Endodermal cell (in vitro differentiated cells): Measurements from ENCODE around the gene AIRE. TPM values are rescaled to one million over a fixed set of nuclear protein-coding genes. Genes with fewer than 3 reads are reported as not detected.
A peak's percentile ranks its signal among the peaks of the same experiment; 100 is the strongest.

Experiments
- DNase-seq: peaks from one replicate; pipeline ENCODE4 v3.0.0-alpha.2; 2017
- H3K27ac ChIP-seq: 2 replicates; pipeline ENCODE4 v1.5.1; 2013; ENCODE audit warnings: mild to moderate bottlenecking, low read depth, low read length, moderate library complexity
- H3K27me3 ChIP-seq: 2 replicates; pipeline ENCODE4 v1.6.1; 2013; ENCODE audit warnings: mild to moderate bottlenecking, low read length, moderate library complexity; ENCODE audit not compliant: insufficient read depth, control insufficient read depth, poor library complexity, severe bottlenecking
- H3K36me3 ChIP-seq: 2 replicates; pipeline ENCODE4 v1.7.0; 2013; ENCODE audit warnings: mild to moderate bottlenecking, low read length, moderate library complexity; ENCODE audit not compliant: control insufficient read depth, insufficient read depth
- H3K4me1 ChIP-seq: one replicate; pipeline ENCODE4 v1.7.0; 2013; ENCODE audit warnings: low read length; ENCODE audit not compliant: control insufficient read depth, insufficient read depth
- H3K4me3 ChIP-seq: 2 replicates; pipeline ENCODE4 v1.5.1; 2013; ENCODE audit warnings: mild to moderate bottlenecking, low read length, moderate library complexity
- H3K9ac ChIP-seq: 2 replicates; pipeline ENCODE4 v1.6.1; 2013; ENCODE audit warnings: mild to moderate bottlenecking, low read length, moderate library complexity; ENCODE audit not compliant: poor library complexity, severe bottlenecking; ENCODE audit errors: extremely low read depth
- H3K9me3 ChIP-seq: 2 replicates; pipeline ENCODE4 v1.6.1; 2013; ENCODE audit warnings: mild to moderate bottlenecking, low read length, moderate library complexity; ENCODE audit not compliant: control insufficient read depth
- H3K27ac Mint-ChIP-seq: 2 replicates; pipeline ENCODE4 v1.8.0; 2020; ENCODE audit warnings: mixed read lengths
- H3K27me3 Mint-ChIP-seq: 2 replicates; pipeline ENCODE4 v1.8.0; 2021; ENCODE audit warnings: mild to moderate bottlenecking, mixed read lengths; ENCODE audit not compliant: insufficient read depth
- H3K36me3 Mint-ChIP-seq: 2 replicates; pipeline ENCODE4 v1.8.0; 2020; ENCODE audit warnings: low read depth, mixed read lengths
- H3K4me1 Mint-ChIP-seq: 2 replicates; pipeline ENCODE4 v1.8.0; 2020; ENCODE audit warnings: mixed read lengths
- H3K4me3 Mint-ChIP-seq: 2 replicates; pipeline ENCODE4 v1.8.0; 2020; ENCODE audit warnings: mild to moderate bottlenecking, moderate library complexity, mixed read lengths
- H3K9me3 Mint-ChIP-seq: 2 replicates; pipeline ENCODE4 v1.8.0; 2020; ENCODE audit warnings: mild to moderate bottlenecking, mixed read lengths
- WGBS, 2 experiments: methylation state at CpG; one replicate each; pipeline versions ENCODE4 v1.1.5 to v1.1.7; 2013; ENCODE audit warnings: missing lambda C conversion rate in 2 of 2, mixed read lengths in 1 of 2; ENCODE audit not compliant: insufficient coverage in 1 of 2, insufficient read length in 1 of 2; 5-methylcytosine and 5-hydroxymethylcytosine counted together
- total RNA-seq, 2 donors: library from RNA; stranded (reverse); fragmentation: NEBNext Ultra II Directional in 1 of 2; extraction: Animal tissue kit (Norgen Biotek cat#: 25700) in 1 of 2; gene quantifications; 2 replicates in 1 of 2; 3 replicates in 1 of 2; pipeline ENCODE4 v1.2.1, GENCODE V29; 2021
- TF ChIP-seq, protein P1 (sequence below): fragments of 200-600 bp; sonication (generic); conservative IDR thresholded peaks from 2 replicates; pipeline ENCODE4 v1.5.0; 2021; ENCODE audit warnings: antibody characterized with exemption, mild to moderate bottlenecking

AIRE gene
- total RNA-seq, 2 donors from 2014 or later = 1.2 to 2.7 TPM

DNA sequence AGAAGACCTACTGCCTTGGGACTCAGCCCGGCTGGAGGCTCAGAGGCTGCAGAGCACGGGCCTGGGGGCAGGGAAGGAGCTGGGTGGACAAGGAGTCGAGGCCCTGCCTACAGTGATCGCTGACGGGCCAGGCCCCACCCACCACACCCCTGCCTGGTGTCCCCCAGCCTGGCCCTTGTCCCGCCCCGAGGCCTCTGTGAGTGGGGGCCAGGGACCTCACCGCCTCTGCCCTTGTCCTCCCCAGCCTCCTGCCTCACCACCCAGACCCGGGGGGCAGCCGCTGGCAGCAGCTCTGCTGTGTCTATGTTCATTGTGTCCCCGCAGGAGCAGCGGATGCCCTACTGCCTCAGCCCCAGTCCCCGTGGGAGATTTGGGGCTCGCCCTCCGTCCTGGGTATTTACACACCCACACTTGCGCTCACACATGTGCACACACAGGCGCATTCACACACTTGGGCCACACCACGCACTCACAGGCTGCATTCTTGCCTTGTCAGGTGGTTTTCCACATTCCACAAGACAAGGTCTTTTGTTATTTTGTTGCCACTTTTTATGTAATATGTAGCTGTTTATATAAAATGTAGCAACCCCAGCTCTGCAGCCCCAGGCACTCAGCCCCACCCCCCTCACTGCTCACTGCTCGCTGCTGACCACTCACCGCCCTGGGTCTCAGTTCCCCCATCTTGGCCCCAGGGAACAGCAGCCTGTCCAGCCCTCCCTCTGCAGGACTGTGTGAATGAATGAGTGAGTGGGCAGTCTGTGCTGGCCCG, 21.4 kb downstream of the AIRE start:
- Histone ChIP-seq H3K36me3 (peaks cover 53% of the 10 kb centered on the region), H3K4me3 (no peak overlapping the region), H3K9ac (no peak overlapping the region), H3K27ac (peak overlapping the region; percentile 44), H3K4me1 (peaks cover 10% of the 10 kb centered on the region), H3K9me3 (no peaks in the 10 kb centered on the region), H3K27me3 (no peaks in the 10 kb centered on the region)
- H3K4me1 Mint-ChIP-seq = peaks cover 17% of the 10 kb centered on the region
- H3K4me3 Mint-ChIP-seq = no peak overlapping the region
- no peaks in the 10 kb centered on the region for H3K9me3 Mint-ChIP-seq
- H3K36me3 Mint-ChIP-seq = peaks cover 24% of the 10 kb centered on the region
- 92 to 98% methylated on average over 8 to 21 of the region's 21 CpGs for WGBS, 2 experiments
- TF ChIP-seq, protein P1, sequence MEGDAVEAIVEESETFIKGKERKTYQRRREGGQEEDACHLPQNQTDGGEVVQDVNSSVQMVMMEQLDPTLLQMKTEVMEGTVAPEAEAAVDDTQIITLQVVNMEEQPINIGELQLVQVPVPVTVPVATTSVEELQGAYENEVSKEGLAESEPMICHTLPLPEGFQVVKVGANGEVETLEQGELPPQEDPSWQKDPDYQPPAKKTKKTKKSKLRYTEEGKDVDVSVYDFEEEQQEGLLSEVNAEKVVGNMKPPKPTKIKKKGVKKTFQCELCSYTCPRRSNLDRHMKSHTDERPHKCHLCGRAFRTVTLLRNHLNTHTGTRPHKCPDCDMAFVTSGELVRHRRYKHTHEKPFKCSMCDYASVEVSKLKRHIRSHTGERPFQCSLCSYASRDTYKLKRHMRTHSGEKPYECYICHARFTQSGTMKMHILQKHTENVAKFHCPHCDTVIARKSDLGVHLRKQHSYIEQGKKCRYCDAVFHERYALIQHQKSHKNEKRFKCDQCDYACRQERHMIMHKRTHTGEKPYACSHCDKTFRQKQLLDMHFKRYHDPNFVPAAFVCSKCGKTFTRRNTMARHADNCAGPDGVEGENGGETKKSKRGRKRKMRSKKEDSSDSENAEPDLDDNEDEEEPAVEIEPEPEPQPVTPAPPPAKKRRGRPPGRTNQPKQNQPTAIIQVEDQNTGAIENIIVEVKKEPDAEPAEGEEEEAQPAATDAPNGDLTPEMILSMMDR = no peak
- no peaks in the 10 kb centered on the region for H3K27me3 Mint-ChIP-seq
- peak overlapping the region; percentile 61 for H3K27ac Mint-ChIP-seq
- no peak for DNase-seq

DNA sequence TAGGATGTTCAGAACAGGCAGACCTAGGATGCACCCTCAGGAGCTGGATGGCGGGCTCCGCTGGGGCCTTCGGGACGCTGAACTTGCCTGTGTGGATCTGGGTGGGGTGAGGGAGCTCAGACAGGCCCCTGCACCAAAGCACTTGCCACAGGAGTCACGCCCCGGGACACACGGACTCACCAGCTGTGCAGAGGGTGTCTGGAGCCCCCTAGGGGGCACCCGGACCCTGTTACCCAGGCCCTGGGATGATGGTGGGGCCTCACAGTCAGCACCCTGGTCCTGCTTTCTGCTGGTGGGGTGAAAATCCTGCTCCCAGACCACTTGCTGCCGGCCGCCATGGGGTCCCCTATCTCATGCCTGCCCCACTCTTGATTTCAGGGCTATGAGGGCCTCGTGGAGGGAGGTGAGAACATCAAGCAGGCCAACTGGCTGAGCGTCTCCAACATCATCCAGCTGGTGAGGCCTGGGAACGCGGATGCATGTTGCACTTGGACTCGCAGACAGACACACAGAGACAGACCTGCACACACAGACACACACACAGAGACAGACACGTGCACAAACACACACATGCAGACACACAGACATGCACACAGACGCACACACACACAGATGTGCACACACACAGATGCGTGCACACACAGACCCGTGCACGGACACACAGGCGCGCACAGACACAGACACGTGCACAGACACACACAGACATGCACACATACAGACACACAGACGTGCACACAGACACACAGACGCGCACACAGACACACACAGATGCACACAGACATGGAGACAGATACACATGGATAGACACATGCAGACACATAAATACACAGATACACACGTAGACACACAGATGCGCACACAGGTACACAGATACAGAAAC, 25.2 kb downstream of the AIRE start:
- H3K4me3 Mint-ChIP-seq = no peak overlapping the region
- WGBS, 2 experiments = 92 to 96% methylated on average over 25 to 28 of the region's 28 CpGs
- no peak overlapping the region for H3K9ac ChIP-seq

DNA sequence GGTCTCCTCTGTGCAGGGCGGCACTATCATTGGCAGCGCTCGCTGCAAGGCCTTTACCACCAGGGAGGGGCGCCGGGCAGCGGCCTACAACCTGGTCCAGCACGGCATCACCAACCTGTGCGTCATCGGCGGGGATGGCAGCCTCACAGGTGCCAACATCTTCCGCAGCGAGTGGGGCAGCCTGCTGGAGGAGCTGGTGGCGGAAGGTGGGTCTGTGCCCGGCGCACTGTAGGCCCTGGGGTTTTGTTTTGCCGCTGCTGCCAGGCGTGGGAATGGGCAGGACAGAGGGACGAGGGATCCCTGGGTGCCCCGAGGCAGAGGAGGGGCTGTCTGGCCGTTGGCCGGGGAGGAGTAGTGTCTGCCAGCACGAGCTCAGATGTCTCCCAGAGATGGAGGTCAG, 26.4 kb downstream of the AIRE start:
- no peaks in the 10 kb centered on the region for H3K27me3 Mint-ChIP-seq
- no peak overlapping the region for H3K4me3 Mint-ChIP-seq
- H3K9me3 ChIP-seq = no peaks in the 10 kb centered on the region
- TF ChIP-seq, protein P1 = no peak
- H3K9ac ChIP-seq = no peak overlapping the region
- no peak overlapping the region for H3K4me3 ChIP-seq
- peaks cover 53% of the 10 kb centered on the region for H3K36me3 ChIP-seq
- no peak for DNase-seq
- H3K27ac ChIP-seq = no peak overlapping the region
- no peak overlapping the region for H3K27ac Mint-ChIP-seq
- peaks cover 28% of the 10 kb centered on the region for H3K36me3 Mint-ChIP-seq
- H3K27me3 ChIP-seq = no peaks in the 10 kb centered on the region
- no peaks in the 10 kb centered on the region for H3K9me3 Mint-ChIP-seq
- no peaks in the 10 kb centered on the region for H3K4me1 Mint-ChIP-seq
- WGBS, 2 experiments = 96 to 98% methylated on average over 8 to 22 of the region's 22 CpGs
- no peaks in the 10 kb centered on the region for H3K4me1 ChIP-seq

More for the DNA sequence above, 25.2 kb downstream of the AIRE start:
- Mint-ChIP-seq H3K36me3 (peaks cover 27% of the 10 kb centered on the region), H3K27me3 (no peaks in the 10 kb centered on the region), H3K9me3 (no peaks in the 10 kb centered on the region), H3K27ac (no peak overlapping the region), H3K4me1 (no peaks in the 10 kb centered on the region)
- DNase-seq = no peak
- TF ChIP-seq, protein P1 = peak; percentile 26
- H3K4me1 ChIP-seq = no peaks in the 10 kb centered on the region
- H3K36me3 ChIP-seq = peaks cover 56% of the 10 kb centered on the region
- no peaks in the 10 kb centered on the region for H3K9me3 ChIP-seq
- H3K27ac ChIP-seq = no peak overlapping the region
- H3K27me3 ChIP-seq = no peaks in the 10 kb centered on the region
- no peak overlapping the region for H3K4me3 ChIP-seq
